ENCODE measurements around the gene NBPF20.
A peak's percentile ranks its signal among the peaks of the same experiment; 100 is the strongest.
"Not testable (repeated sequence)": the region's sequence is repeated elsewhere in the genome, so short reads cannot be mapped to it uniquely, and the experiment has no call there.

NBPF20 gene

GRCh38 chr1:145429329-145429728 is 3.9 kb upstream of the NBPF20 start:
- not testable (repeated sequence) for H3K27ac ChIP-seq; DNase-seq (ENCODE audit: low read depth, low spot score)

GRCh38 chr1:145424612-145425435 is 579 bp downstream of the NBPF20 start:
- peak overlapping the region; percentile 37 for H3K27ac ChIP-seq
- peak; percentile 16 for DNase-seq (ENCODE audit: low read depth, low spot score)

GRCh38 chr1:145415149-145415548 is 10.3 kb downstream of the NBPF20 start:
- not testable (repeated sequence) for DNase-seq (ENCODE audit: low read depth, low spot score); H3K27ac ChIP-seq

GRCh38 chr1:145407266-145407665 is 18.1 kb downstream of the NBPF20 start:
- H3K27ac ChIP-seq; DNase-seq (ENCODE audit: low read depth, low spot score): not testable (repeated sequence)

- H3K27ac ChIP-seq; DNase-seq (ENCODE audit: low read depth, low spot score): not testable (repeated sequence)
Observed at GRCh38 chr1:145404949-145405348, 20.5 kb downstream of the NBPF20 start.

- not testable (repeated sequence) for H3K27ac ChIP-seq; DNase-seq (ENCODE audit: low read depth, low spot score)
Observed at GRCh38 chr1:145400701-145401100, 24.7 kb downstream of the NBPF20 start.

Measured in epithelial cell of prostate (primary cell).